ENCODE data around the gene ALG14. TPM values are rescaled to one million over a fixed set of nuclear protein-coding genes. Genes with fewer than 3 reads are reported as not detected.

Gene ALG14
- total RNA-seq, 4 donors from 2014 or later: 1.1 to 2.4 (median 1.4) TPM

GRCh38 chr1:94951509-94952208, 121.1 kb downstream of the ALG14 start:
- TF ChIP-seq CTCF (IDR thresholded peaks at IDR 0.05; ENCODE audit: low read depth): no peak

- no peak for TF ChIP-seq CTCF (IDR thresholded peaks at IDR 0.05; ENCODE audit: low read depth)
Observed at GRCh38 chr1:94951046-94951445, 121.7 kb downstream of the ALG14 start.

- no peak for TF ChIP-seq CTCF (IDR thresholded peaks at IDR 0.05; ENCODE audit: low read depth)
Observed at GRCh38 chr1:94949681-94950661, 122.8 kb downstream of the ALG14 start.

GRCh38 chr1:94947437-94947836, 125.3 kb downstream of the ALG14 start:
- TF ChIP-seq CTCF (IDR thresholded peaks at IDR 0.05; ENCODE audit: low read depth): no peak

GRCh38 chr1:94946886-94947285, 125.9 kb downstream of the ALG14 start:
- TF ChIP-seq CTCF (IDR thresholded peaks at IDR 0.05; ENCODE audit: low read depth): no peak

GRCh38 chr1:94942171-94943128, 130.3 kb downstream of the ALG14 start:
- TF ChIP-seq CTCF (IDR thresholded peaks at IDR 0.05; ENCODE audit: low read depth): no peak

Measured in subcutaneous adipose tissue (tissue), 4 donors.